Glomerular endothelial cell (primary cell): Measurements from ENCODE around the gene OR13C9. TPM values are rescaled to one million over a fixed set of nuclear protein-coding genes. Genes with fewer than 3 reads are reported as not detected.

Experiments
- total RNA-seq: library from RNA; depleted of rRNA; stranded (reverse); fragments of >200 nt; gene quantifications from 2 replicates; pipeline ENCODE4 v1.2.3, GENCODE V29; 2015

Gene OR13C9
- total RNA-seq, 1 donor from 2014 or later = not detected

Other genes with a start within 250 kb of the OR13C9 start
- gene OR13F1, start 113.9 kb downstream of the OR13C9 start, total RNA-seq = not detected in 2 replicates
- not detected in 2 replicates for gene OR13C4, start 91.0 kb downstream of the OR13C9 start, total RNA-seq
- gene OR13C3, start 81.3 kb downstream of the OR13C9 start, total RNA-seq = not detected in 2 replicates
- gene OR13C8, start 49.0 kb downstream of the OR13C9 start, total RNA-seq = not detected in 2 replicates
- gene OR13C5, start 18.8 kb downstream of the OR13C9 start, total RNA-seq = not detected in 2 replicates
- not detected in 2 replicates for gene OR13C2, start 12.6 kb downstream of the OR13C9 start, total RNA-seq
- not detected in 2 replicates for gene OR13D1, start 76.3 kb upstream of the OR13C9 start, total RNA-seq
- gene NIPSNAP3A, start 129.5 kb upstream of the OR13C9 start, total RNA-seq = 47.0 and 55.4 TPM in 2 replicates
- 0.41 and 0.44 TPM in 2 replicates for gene NIPSNAP3B, start 145.9 kb upstream of the OR13C9 start, total RNA-seq